NOMO-1 treated with dmso at 0.1 percent for 144 hours (cell line): Measurements from ENCODE around the gene IDI2.
"Not testable (repeated sequence)": the region's sequence is repeated elsewhere in the genome, so short reads cannot be mapped to it uniquely, and the experiment has no call there.

Source experiments
- DNase-seq: peaks from one replicate; lab custom pipeline; 2025; ENCODE audit not compliant: unreplicated experiment; lab: John Stamatoyannopoulos, UW

Gene IDI2

GRCh38 chr10:1048349-1048731 is 22.7 kb upstream of the IDI2 start:
- no peak for DNase-seq

- no peak for DNase-seq
Measured at GRCh38 chr10:1047937-1048336, 22.3 kb upstream of the IDI2 start.

- DNase-seq = no peak
Measured at GRCh38 chr10:1045415-1045814, 19.8 kb upstream of the IDI2 start.

- DNase-seq = no peak
Measured at GRCh38 chr10:1044964-1045363, 19.3 kb upstream of the IDI2 start.

- DNase-seq = no peak
Measured at GRCh38 chr10:1044146-1044545, 18.5 kb upstream of the IDI2 start.

GRCh38 chr10:1043532-1043995 is 17.9 kb upstream of the IDI2 start:
- DNase-seq = peak; percentile 52

- no peak for DNase-seq
Measured at GRCh38 chr10:1041514-1041913, 15.9 kb upstream of the IDI2 start.

GRCh38 chr10:1040133-1040532 is 14.5 kb upstream of the IDI2 start:
- DNase-seq = no peak

GRCh38 chr10:1038769-1039168 is 13.1 kb upstream of the IDI2 start:
- not testable (repeated sequence) for DNase-seq

GRCh38 chr10:1037098-1037497 is 11.4 kb upstream of the IDI2 start:
- no peak for DNase-seq

- no peak for DNase-seq
Measured at GRCh38 chr10:1036341-1036791, 10.7 kb upstream of the IDI2 start.

- DNase-seq = no peak
Measured at GRCh38 chr10:1035201-1035600, 9.5 kb upstream of the IDI2 start.

- DNase-seq = no peak
Measured at GRCh38 chr10:1034758-1035157, 9.1 kb upstream of the IDI2 start.

GRCh38 chr10:1033601-1034000 is 7.9 kb upstream of the IDI2 start:
- DNase-seq = no peak

GRCh38 chr10:1029838-1030237 is 4.2 kb upstream of the IDI2 start:
- no peak for DNase-seq

GRCh38 chr10:1026578-1026977 is 919 bp upstream of the IDI2 start:
- DNase-seq = no peak

- DNase-seq = no peak
Measured at GRCh38 chr10:1024103-1024502, 1.6 kb downstream of the IDI2 start.

- no peak for DNase-seq
Measured at GRCh38 chr10:1022413-1022812, 3.2 kb downstream of the IDI2 start.

GRCh38 chr10:1020958-1021357 is 4.7 kb downstream of the IDI2 start:
- no peak for DNase-seq

GRCh38 chr10:1020460-1020859 is 5.2 kb downstream of the IDI2 start:
- DNase-seq = no peak

- DNase-seq = no peak
Measured at GRCh38 chr10:1019362-1019761, 6.3 kb downstream of the IDI2 start.

GRCh38 chr10:1015688-1016087 is 10.0 kb downstream of the IDI2 start:
- DNase-seq = no peak

GRCh38 chr10:1011696-1012095 is 14.0 kb downstream of the IDI2 start:
- no peak for DNase-seq

GRCh38 chr10:1010703-1011102 is 15.0 kb downstream of the IDI2 start:
- DNase-seq = no peak
